ENCODE results near the gene ABCG1.

ABCG1 gene

GRCh38 chr21:42193131-42193671 lies 25.7 kb upstream of the ABCG1 start:
- no peak overlapping the region for H3K4me3 ChIP-seq (ENCODE audit: low read depth, low read length)

GRCh38 chr21:42193721-42194120 lies 25.2 kb upstream of the ABCG1 start:
- DNase-seq (ENCODE audit: low read depth) = no peak
- H3K4me3 ChIP-seq (ENCODE audit: low read depth, low read length) = no peak overlapping the region
- no peak for TF ChIP-seq CTCF (IDR thresholded peaks at IDR 0.05; ENCODE audit: insufficient read depth, low read depth, low read length, missing control alignments)

More at GRCh38 chr21:42193131-42193671, 25.7 kb upstream of the ABCG1 start:
- no peak for TF ChIP-seq CTCF (IDR thresholded peaks at IDR 0.05; ENCODE audit: insufficient read depth, low read depth, low read length, missing control alignments)
- no peak for DNase-seq (ENCODE audit: low read depth)

GRCh38 chr21:42194863-42195262 lies 24.1 kb upstream of the ABCG1 start:
- no peak for DNase-seq (ENCODE audit: low read depth)
- no peak overlapping the region for H3K4me3 ChIP-seq (ENCODE audit: low read depth, low read length)
- no peak for TF ChIP-seq CTCF (IDR thresholded peaks at IDR 0.05; ENCODE audit: insufficient read depth, low read depth, low read length, missing control alignments)

- no peak for DNase-seq (ENCODE audit: low read depth)
- no peak for TF ChIP-seq CTCF (IDR thresholded peaks at IDR 0.05; ENCODE audit: insufficient read depth, low read depth, low read length, missing control alignments)
Observed at GRCh38 chr21:42195378-42196031, 23.4 kb upstream of the ABCG1 start.

GRCh38 chr21:42198929-42199867 lies 19.7 kb upstream of the ABCG1 start:
- TF ChIP-seq CTCF (IDR thresholded peaks at IDR 0.05; ENCODE audit: insufficient read depth, low read depth, low read length, missing control alignments) = no peak
- DNase-seq (ENCODE audit: low read depth) = peak; percentile 48
- no peak overlapping the region for H3K4me3 ChIP-seq (ENCODE audit: low read depth, low read length)

More at GRCh38 chr21:42195378-42196031, 23.4 kb upstream of the ABCG1 start:
- no peak overlapping the region for H3K4me3 ChIP-seq (ENCODE audit: low read depth, low read length)

GRCh38 chr21:42199868-42200463 lies 19.0 kb upstream of the ABCG1 start:
- no peak overlapping the region for H3K4me3 ChIP-seq (ENCODE audit: low read depth, low read length)
- TF ChIP-seq CTCF (IDR thresholded peaks at IDR 0.05; ENCODE audit: insufficient read depth, low read depth, low read length, missing control alignments) = no peak
- no peak for DNase-seq (ENCODE audit: low read depth)

Data from GM12865 (cell line).